ENCODE measurements around the gene HK2.
A peak's percentile ranks its signal among the peaks of the same experiment; 100 is the strongest.

HK2 gene

DNA sequence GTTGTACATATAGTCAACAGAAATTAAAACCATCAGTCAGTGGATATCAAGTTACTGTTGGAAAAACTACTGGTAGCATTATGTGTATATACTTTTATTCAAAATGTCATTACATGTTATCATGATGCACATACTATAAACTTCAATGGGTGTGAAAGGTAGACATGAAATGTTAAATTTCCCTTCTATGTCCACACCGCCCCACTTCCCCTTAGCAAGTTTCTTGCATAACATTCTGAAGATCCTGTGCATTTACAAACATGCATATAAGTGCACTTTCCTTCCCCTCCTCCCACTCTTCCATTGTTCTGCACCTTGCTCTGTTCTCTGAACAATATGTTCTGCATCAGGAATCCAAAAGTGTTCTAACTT is 16.6 kb upstream of the HK2 start:
- H3K36me3 ChIP-seq (ENCODE audit: insufficient read depth, low read length) = no peaks in the 10 kb centered on the region
- no peaks in the 10 kb centered on the region for H3K27me3 ChIP-seq (ENCODE audit: insufficient read depth, low read length, poor library complexity, severe bottlenecking)
- H3K4me2 ChIP-seq (ENCODE audit: low read depth, low read length, poor library complexity, severe bottlenecking) = peak overlapping the region; percentile 68
- H3K9me3 ChIP-seq (ENCODE audit: insufficient read depth, low read depth, low read length) = no peaks in the 10 kb centered on the region
- no peaks in the 10 kb centered on the region for H4K20me1 ChIP-seq (ENCODE audit: insufficient read depth, low read length, poor library complexity, severe bottlenecking)
- TF ChIP-seq, protein P1, sequence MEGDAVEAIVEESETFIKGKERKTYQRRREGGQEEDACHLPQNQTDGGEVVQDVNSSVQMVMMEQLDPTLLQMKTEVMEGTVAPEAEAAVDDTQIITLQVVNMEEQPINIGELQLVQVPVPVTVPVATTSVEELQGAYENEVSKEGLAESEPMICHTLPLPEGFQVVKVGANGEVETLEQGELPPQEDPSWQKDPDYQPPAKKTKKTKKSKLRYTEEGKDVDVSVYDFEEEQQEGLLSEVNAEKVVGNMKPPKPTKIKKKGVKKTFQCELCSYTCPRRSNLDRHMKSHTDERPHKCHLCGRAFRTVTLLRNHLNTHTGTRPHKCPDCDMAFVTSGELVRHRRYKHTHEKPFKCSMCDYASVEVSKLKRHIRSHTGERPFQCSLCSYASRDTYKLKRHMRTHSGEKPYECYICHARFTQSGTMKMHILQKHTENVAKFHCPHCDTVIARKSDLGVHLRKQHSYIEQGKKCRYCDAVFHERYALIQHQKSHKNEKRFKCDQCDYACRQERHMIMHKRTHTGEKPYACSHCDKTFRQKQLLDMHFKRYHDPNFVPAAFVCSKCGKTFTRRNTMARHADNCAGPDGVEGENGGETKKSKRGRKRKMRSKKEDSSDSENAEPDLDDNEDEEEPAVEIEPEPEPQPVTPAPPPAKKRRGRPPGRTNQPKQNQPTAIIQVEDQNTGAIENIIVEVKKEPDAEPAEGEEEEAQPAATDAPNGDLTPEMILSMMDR (conservative IDR thresholded peaks at IDR 0.05; ENCODE audit: low read length) = no peak
- TF ChIP-seq EZH2phosphoT487 (IDR thresholded peaks at IDR 0.05; ENCODE audit: borderline replicate concordance) = no peak
- H3K79me2 ChIP-seq (ENCODE audit: insufficient read depth, low read length) = no peaks in the 10 kb centered on the region
- H3K9me2 ChIP-seq (replicated peaks; ENCODE audit: low read depth, low read length) = no peaks in the 10 kb centered on the region
- H3K9ac ChIP-seq (ENCODE audit: low read depth, low read length, poor library complexity, severe bottlenecking) = peak overlapping the region; percentile 51
- H2AFZ ChIP-seq (ENCODE audit: low read length) = peak overlapping the region; percentile 71
- peaks cover 29% of the 10 kb centered on the region for H3K4me1 ChIP-seq (ENCODE audit: insufficient read depth, low read length, poor library complexity, severe bottlenecking)
- peak overlapping the region; percentile 38 for H3K4me3 ChIP-seq (ENCODE audit: low read length, poor library complexity, severe bottlenecking)
- peaks cover 6% of the 10 kb centered on the region; the same call in 1 of the 2 replicates for H3F3A ChIP-seq (ENCODE audit: low read depth)

DNA sequence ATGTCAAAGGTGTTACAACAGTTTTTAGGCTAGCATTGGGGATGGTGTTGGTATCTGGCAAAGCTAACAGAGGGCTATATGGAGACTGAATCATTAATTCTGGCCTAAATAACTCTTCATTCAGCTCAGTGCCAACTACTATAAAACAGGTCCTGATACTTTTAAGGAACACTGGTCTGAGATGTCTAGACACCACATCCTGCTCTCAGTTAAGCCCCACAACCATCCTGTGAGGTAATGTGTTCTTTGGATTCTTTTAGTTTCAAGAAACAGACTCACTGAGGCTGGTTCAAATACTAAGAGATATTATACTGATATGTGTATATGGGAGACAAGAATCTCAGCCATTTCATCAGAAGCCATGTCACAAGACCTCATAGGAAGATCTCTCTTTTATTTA is 14.2 kb upstream of the HK2 start:
- no peak overlapping the region for H2AFZ ChIP-seq (ENCODE audit: low read length)
- no peaks in the 10 kb centered on the region for H4K20me1 ChIP-seq (ENCODE audit: insufficient read depth, low read length, poor library complexity, severe bottlenecking)
- no peaks in the 10 kb centered on the region for H3K9me2 ChIP-seq (replicated peaks; ENCODE audit: low read depth, low read length)
- no peak overlapping the region for H3K9ac ChIP-seq (ENCODE audit: low read depth, low read length, poor library complexity, severe bottlenecking)
- H3K27me3 ChIP-seq (ENCODE audit: insufficient read depth, low read length, poor library complexity, severe bottlenecking) = no peaks in the 10 kb centered on the region
- no peak overlapping the region for H3K4me2 ChIP-seq (ENCODE audit: low read depth, low read length, poor library complexity, severe bottlenecking)
- H3K4me3 ChIP-seq (ENCODE audit: low read length, poor library complexity, severe bottlenecking) = no peak overlapping the region
- H3K79me2 ChIP-seq (ENCODE audit: insufficient read depth, low read length) = no peaks in the 10 kb centered on the region
- peaks cover 6% of the 10 kb centered on the region; the same call in 1 of the 2 replicates for H3F3A ChIP-seq (ENCODE audit: low read depth)
- H3K9me3 ChIP-seq (ENCODE audit: insufficient read depth, low read depth, low read length) = no peaks in the 10 kb centered on the region
- peaks cover 29% of the 10 kb centered on the region for H3K4me1 ChIP-seq (ENCODE audit: insufficient read depth, low read length, poor library complexity, severe bottlenecking)
- TF ChIP-seq, protein P1 (conservative IDR thresholded peaks at IDR 0.05; ENCODE audit: low read length) = no peak
- no peak for TF ChIP-seq EZH2phosphoT487 (IDR thresholded peaks at IDR 0.05; ENCODE audit: borderline replicate concordance)
- no peaks in the 10 kb centered on the region for H3K36me3 ChIP-seq (ENCODE audit: insufficient read depth, low read length)

DNA sequence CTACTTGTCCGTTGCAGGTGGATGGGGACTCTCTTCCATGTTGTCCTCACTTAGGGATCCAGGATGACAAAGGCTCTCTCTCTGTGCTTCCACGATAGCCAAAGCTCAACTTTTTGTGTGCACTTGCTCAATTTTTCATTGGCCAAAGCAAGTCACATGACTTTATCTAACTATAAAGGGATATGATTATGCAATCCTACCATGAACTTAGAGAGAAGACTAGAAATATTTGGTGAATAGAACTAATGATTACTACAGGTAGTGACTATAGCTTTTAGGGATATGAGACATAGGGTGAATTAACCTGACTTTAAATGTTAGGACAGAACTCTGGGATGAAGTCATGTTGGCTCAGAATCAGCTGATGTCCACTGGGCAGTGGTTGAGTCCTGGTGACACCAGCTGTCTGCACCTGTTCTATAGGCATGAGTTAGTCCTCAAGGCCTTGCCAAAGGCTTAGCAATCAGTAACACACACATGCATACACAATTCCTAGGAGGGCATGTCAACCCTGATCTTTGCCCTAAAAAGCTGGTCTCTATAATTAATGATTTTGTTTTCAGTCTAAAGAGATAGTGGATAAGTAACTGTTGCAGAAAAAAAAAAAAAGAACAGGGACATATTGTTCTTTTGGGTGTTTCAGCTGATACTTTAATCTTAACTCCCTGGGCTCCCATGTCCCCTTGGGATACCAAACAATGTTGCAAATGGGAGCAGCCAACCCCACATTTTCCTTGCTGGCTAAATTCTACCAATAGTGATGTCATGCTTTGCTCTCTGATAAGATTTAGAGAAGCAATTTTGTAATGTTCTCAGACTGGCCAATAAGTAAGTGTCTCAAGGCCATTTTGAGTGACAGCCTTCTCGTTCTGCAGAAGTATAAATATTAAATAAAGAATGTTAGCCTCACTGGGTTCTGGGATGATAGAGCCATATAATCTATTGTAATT is 12.5 kb upstream of the HK2 start:
- Histone ChIP-seq H3K36me3 (ENCODE audit: insufficient read depth, low read length) (no peaks in the 10 kb centered on the region), H3K9me3 (ENCODE audit: insufficient read depth, low read depth, low read length) (no peaks in the 10 kb centered on the region), H3K79me2 (ENCODE audit: insufficient read depth, low read length) (no peaks in the 10 kb centered on the region), H3K4me1 (ENCODE audit: insufficient read depth, low read length, poor library complexity, severe bottlenecking) (peaks cover 18% of the 10 kb centered on the region), H3K4me3 (ENCODE audit: low read length, poor library complexity, severe bottlenecking) (no peak overlapping the region), H2AFZ (ENCODE audit: low read length) (no peak overlapping the region), H3K27me3 (ENCODE audit: insufficient read depth, low read length, poor library complexity, severe bottlenecking) (no peaks in the 10 kb centered on the region), H3F3A (ENCODE audit: low read depth) (peaks cover 6% of the 10 kb centered on the region; the same call in 1 of the 2 replicates), H3K9ac (ENCODE audit: low read depth, low read length, poor library complexity, severe bottlenecking) (no peak overlapping the region), H3K4me2 (ENCODE audit: low read depth, low read length, poor library complexity, severe bottlenecking) (no peak overlapping the region), H4K20me1 (ENCODE audit: insufficient read depth, low read length, poor library complexity, severe bottlenecking) (no peaks in the 10 kb centered on the region), H3K9me2 (replicated peaks; ENCODE audit: low read depth, low read length) (no peaks in the 10 kb centered on the region)
- TF ChIP-seq, protein P1 (conservative IDR thresholded peaks at IDR 0.05; ENCODE audit: low read length) = no peak
- TF ChIP-seq EZH2phosphoT487 (IDR thresholded peaks at IDR 0.05; ENCODE audit: borderline replicate concordance) = no peak

Data from Loucy (cell line).